H7 (cell line): Measurements from ENCODE around the gene IP6K3. TPM values are rescaled to one million over a fixed set of nuclear protein-coding genes. Genes with fewer than 3 reads are reported as not detected.

Experiments used
- DNase-seq: peaks from one replicate; pipeline ENCODE4 v3.0.0; 2012
- H3K27me3 ChIP-seq: 2 replicates; pipeline ENCODE4 v1.6.0; 2011; ENCODE audit warnings: mild to moderate bottlenecking, low read length; ENCODE audit not compliant: control insufficient read depth, insufficient read depth
- H3K36me3 ChIP-seq: replicated peaks from 2 replicates; pipeline ENCODE4 v1.5.1; 2011; ENCODE audit warnings: low read length; ENCODE audit not compliant: control insufficient read depth, insufficient read depth
- H3K4me3 ChIP-seq: 2 replicates; pipeline ENCODE4 v1.5.1; 2011; ENCODE audit warnings: low read depth, mild to moderate bottlenecking, control low read depth, low read length, moderate library complexity; ENCODE audit not compliant: insufficient read depth
- total RNA-seq: library from RNA; depleted of rRNA; stranded (reverse); fragments of >200 nt; shearing (Covaris generic); gene quantifications from 2 replicates; pipeline ENCODE4 v1.2.3, GENCODE V29; 2014

IP6K3 gene
- total RNA-seq, 1 experiment from 2014 or later, result 0.07 TPM

DNA sequence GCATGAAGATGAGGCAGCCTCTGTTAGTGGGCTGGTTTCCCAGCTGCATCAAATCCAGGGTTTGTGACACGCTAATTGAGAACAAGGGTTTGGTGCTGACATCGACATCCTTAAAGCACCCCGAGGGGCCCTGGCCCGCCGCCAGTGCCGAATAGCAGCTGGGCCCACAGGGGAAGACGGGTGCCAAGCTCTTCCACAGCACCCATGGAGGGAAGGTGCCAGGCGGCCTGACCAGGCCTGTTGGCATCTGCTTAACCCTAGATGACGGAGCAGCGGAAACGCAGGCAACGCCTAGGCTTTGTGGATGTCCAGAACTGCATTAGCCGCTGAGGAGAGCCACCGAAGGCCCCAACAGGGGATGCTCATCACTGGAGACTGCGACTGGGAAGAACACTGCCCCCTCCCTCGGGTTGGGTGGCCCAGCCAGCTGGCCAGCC, 51.2 kb downstream of the IP6K3 start:
- H3K27me3 ChIP-seq, result no peaks in the 10 kb centered on the region
- DNase-seq, result peak; percentile 35
- peaks cover 37% of the 10 kb centered on the region for H3K36me3 ChIP-seq
- no peak overlapping the region for H3K4me3 ChIP-seq

DNA sequence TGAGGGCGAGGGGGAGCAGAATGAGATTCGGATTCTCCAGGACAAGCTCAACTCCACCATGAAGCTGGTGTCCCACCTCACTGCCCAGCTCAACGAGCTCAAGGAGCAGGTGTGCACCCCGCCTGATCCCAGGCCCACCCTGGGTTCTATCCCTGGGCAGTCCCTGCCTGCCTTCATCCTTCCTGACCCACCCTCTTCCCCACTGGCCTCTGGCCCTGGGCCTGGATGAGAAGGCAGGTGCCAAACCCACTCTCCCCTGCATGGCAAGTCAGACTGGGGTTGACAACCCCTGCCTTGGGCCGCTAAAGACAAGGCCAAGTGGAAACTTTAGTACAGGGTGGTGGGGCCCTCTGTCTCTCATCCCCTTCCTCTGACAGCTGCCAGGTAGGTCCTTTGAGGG, 51.7 kb downstream of the IP6K3 start:
- H3K4me3 ChIP-seq, result no peak overlapping the region
- peaks cover 34% of the 10 kb centered on the region for H3K36me3 ChIP-seq
- peak; percentile 36 for DNase-seq
- no peaks in the 10 kb centered on the region for H3K27me3 ChIP-seq

DNA sequence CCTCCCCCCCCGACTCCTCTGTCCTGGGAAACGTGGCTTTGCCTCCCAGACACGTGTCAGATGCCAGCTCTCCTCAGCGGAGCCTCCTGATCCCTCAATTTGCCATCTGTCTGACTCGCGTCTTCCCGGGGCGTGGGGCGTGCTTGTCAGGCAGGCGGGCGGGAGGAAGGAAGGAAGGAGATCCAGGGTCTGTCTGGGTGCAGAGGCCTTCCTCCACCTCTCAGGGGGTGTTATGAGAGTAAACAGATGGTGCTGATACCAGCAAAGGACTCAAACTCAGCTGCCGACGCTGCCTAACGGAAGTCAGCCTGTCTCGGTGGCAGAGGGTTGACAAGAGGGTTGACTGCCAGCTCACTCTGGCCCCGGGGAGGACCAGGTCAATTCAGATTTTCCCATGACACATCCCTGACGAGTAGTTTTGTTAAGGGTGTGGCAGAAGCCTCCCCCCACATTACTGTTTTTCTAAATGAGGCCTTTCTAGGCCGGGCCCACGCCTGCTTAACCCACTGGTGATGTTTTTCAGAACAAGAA, 52.2 kb downstream of the IP6K3 start:
- DNase-seq, result peak; percentile 48
- H3K4me3 ChIP-seq, result no peak overlapping the region
- peaks cover 32% of the 10 kb centered on the region for H3K36me3 ChIP-seq
- no peaks in the 10 kb centered on the region for H3K27me3 ChIP-seq

- H3K36me3 ChIP-seq, result peaks cover 29% of the 10 kb centered on the region
- no peak overlapping the region for H3K4me3 ChIP-seq
- DNase-seq, result peak; percentile 41
- no peaks in the 10 kb centered on the region for H3K27me3 ChIP-seq
Observed at GRCh38 chr6:33693186-33694105, 53.3 kb downstream of the IP6K3 start.

DNA sequence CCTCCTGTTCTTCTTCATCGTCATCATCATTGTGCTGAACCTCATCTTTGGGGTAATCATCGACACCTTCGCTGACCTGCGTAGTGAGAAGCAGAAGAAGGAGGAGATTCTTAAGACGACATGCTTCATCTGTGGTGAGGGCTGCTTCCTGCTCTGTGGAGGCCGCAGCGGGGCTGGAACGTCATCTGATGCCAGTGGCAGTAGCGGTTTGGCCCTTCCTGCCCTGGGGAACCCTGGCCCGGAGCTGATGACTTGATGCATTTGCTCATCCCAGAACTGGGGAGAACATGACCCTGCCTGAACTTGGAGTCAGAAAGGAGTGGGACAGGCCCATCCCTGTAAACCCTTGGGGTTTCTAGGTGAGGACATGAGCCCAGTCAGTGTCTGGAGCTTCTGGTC, 53.9 kb downstream of the IP6K3 start:
- Histone ChIP-seq H3K27me3 (no peaks in the 10 kb centered on the region), H3K4me3 (no peak overlapping the region), H3K36me3 (peaks cover 24% of the 10 kb centered on the region)
- no peak for DNase-seq

DNA sequence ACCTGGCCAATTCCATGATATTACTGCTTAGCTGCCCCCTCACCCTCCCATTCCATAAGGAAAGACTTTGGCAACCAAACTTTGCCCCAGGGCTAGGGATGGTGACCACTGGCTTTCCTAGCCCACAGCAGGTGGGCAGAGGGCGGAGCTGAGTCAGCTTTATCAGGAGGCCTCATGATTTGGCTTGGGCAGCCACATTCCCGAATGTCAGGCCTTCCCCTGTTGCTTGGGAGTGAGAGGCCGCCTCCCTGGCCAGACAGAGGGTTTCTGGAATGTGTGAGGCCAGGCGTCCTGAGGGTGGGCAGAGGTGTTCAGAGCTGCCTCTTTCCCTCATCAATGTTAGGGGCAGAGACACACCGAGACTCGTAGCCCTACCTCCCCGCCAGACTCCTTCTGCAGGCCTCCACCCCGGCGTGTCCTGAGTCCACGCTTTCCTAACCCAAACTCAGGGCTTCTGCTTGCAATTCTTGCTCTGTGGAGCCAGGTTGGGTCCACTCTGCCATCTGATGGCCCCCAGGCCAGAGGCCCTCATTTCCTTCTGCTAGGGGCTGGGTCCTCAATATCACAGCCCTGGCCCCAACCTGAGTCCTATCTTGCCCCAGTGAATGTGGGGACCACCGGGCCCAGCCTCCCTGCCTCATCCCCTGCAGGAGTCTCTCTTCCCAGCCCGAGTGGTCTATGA, 54.5 kb downstream of the IP6K3 start:
- Histone ChIP-seq H3K36me3 (peaks cover 20% of the 10 kb centered on the region), H3K27me3 (no peaks in the 10 kb centered on the region), H3K4me3 (no peak overlapping the region)
- peak; percentile 80 for DNase-seq

- DNase-seq, result peak; percentile 34
- no peaks in the 10 kb centered on the region for H3K27me3 ChIP-seq
- H3K36me3 ChIP-seq, result peaks cover 17% of the 10 kb centered on the region
- no peak overlapping the region for H3K4me3 ChIP-seq
Observed at GRCh38 chr6:33691456-33692077, 55.1 kb downstream of the IP6K3 start.

DNA sequence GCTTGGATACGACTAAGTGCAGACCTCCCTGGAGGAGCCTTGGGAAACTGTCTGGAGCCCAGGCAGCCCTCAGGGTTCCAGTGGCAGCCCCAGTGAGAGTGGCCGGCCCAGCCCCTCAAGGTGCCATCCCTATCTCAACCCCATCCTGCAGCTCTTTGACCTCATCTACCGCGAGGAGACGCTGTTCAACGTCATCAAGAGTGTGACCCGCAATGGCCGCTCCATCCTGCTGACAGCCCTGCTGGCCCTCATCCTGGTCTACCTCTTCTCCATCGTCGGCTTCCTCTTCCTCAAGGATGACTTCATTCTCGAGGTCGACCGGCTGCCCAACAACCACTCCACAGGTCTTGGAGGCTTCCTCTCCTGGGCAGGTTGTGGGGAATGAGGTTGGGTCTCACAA, 55.9 kb downstream of the IP6K3 start:
- Histone ChIP-seq H3K36me3 (peaks cover 17% of the 10 kb centered on the region), H3K27me3 (no peaks in the 10 kb centered on the region), H3K4me3 (no peak overlapping the region)
- DNase-seq, result peak; percentile 47

GRCh38 chr6:33689879-33690278, 56.8 kb downstream of the IP6K3 start:
- Histone ChIP-seq H3K27me3 (no peaks in the 10 kb centered on the region), H3K36me3 (peaks cover 17% of the 10 kb centered on the region), H3K4me3 (no peak overlapping the region)
- DNase-seq, result peak; percentile 32

GRCh38 chr6:33689148-33689494, 57.6 kb downstream of the IP6K3 start:
- no peak for DNase-seq
- peaks cover 21% of the 10 kb centered on the region for H3K36me3 ChIP-seq
- H3K27me3 ChIP-seq, result no peaks in the 10 kb centered on the region
- H3K4me3 ChIP-seq, result no peak overlapping the region

DNA sequence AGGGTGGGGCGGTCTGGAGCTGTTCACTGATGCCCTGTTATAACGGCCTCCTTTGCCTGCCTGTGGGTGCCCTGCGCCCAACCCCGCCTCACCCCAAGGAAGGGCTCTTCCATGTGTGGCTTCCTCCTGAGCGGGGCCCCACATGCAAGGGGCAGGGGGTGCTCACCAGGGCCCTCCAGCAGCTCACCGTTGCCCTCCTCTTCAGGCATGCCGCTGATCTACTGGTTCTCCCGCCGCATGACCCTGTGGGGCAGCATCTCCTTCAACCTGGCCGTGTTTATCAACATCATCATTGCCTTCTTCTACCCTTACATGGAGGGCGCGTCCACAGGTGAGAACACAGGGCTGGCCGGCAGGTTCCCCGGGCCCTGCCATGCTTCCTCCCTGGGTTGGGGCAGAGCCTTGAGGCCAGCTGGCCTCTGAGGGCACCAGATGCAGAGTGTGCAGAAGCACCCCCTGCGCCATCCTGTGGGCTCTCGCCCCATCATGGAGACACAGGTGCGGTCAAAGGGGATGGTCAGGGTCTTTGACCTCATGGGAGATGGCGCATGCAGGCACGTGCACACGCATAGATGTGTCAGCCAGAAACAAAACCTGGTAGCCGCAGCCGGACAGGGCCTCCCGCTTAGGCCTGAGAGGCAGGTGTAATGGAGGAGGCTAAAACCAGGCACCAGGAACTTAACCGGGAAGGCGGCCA, 58.1 kb downstream of the IP6K3 start:
- Histone ChIP-seq H3K4me3 (no peak overlapping the region), H3K27me3 (no peaks in the 10 kb centered on the region), H3K36me3 (peaks cover 20% of the 10 kb centered on the region)
- DNase-seq, result no peak

- Histone ChIP-seq H3K36me3 (peaks cover 21% of the 10 kb centered on the region), H3K27me3 (no peaks in the 10 kb centered on the region)
- DNase-seq, result peak; percentile 60
Observed at GRCh38 chr6:33688006-33688405, 58.7 kb downstream of the IP6K3 start.

DNA sequence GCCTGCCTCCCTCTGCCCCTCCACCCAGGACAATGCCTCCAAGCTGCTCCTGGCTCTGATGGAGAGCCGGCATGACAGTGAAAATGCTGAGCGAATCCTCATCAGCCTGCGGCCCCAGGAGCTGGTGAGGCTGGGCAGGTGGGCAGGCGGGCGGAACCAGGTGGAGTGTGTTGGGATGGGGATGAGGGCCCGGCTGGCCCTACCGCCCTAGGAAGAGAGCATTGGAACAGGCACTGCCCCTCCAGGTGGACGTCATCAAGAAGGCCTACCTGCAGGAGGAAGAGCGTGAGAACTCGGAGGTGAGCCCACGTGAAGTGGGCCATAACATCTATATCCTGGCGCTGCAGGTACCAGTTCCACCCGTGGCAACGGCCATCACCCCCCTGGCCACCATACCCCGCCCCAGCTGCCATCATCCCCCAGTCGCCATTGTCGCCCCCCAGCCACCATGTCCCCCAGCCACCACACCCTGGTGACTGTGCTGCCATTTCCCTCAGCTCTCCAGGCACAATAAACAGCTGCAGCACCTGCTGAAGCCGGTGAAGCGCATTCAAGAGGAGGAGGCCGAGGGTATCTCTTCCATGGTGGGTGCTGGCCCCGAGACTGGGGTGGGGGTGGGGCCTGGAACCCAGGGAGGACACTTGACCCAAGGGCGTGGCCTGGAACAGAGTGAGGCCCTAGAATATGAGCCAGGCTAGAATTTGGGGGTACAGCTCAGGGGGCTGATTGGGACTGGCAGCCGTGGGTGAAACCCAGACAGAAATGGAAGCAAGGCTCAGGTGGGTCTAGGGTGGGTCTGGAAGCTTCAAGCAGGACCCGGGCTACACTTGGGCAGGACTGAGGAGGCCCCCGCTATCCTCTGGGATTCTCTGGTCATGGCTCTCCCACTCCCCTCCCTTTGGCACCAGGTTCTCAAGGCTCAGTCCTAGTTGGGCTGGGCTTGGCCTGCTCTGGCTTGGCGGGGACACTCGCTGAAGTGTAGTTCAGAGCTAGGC, 59.4 kb downstream of the IP6K3 start:
- Histone ChIP-seq H3K36me3 (peaks cover 19% of the 10 kb centered on the region), H3K27me3 (no peaks in the 10 kb centered on the region), H3K4me3 (no peak overlapping the region)
- peak; percentile 51 for DNase-seq

More at GRCh38 chr6:33688006-33688405, 58.7 kb downstream of the IP6K3 start:
- H3K4me3 ChIP-seq, result no peak overlapping the region
